HG03342 (cell line): ENCODE measurements around the gene PLVAP.

Experiments used
- ATAC-seq: cut with Tn5 transposase; IDR thresholded peaks from one replicate; pipeline ENCODE4 v1.9.1; 2021; ENCODE audit warnings: mild to moderate bottlenecking, moderate library complexity; ENCODE audit not compliant: unreplicated experiment

PLVAP gene

DNA sequence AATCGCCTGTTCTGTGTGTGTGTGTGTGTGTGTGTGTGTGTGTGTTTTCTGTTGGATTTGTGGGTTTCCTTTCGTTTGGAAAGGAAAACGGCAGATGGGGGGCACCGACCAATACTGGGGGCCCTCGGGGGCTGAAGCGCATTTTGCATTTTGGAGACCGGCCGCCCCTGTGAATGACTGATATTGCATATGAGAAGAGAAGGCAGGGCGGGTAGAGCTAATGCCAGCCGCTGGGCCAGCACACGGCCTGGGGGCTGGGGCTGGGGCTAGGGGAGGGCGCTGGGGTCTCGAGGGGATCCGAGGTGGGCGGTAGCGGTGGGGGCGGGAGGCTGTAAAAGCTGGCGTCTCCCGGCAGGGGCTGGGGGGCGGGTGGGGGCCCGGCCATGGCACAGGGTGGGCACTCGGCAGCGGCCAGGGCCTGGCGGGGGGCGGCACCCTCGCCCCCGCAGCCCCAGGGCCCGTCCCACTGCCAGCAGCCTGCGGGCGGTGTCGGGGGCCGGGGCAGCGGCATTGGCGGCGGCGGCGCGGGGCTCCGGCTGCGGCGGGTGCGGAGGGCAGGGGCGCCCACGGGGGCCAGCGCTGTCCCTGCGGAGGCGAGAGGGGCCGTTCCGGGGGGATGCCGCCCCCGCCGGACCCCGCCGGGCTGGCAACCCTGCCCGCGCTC, 53.7 kb downstream of the PLVAP start:
- no peak for ATAC-seq

- ATAC-seq: no peak
Observed at GRCh38 chr19:17322854-17323253, 54.3 kb downstream of the PLVAP start.

DNA sequence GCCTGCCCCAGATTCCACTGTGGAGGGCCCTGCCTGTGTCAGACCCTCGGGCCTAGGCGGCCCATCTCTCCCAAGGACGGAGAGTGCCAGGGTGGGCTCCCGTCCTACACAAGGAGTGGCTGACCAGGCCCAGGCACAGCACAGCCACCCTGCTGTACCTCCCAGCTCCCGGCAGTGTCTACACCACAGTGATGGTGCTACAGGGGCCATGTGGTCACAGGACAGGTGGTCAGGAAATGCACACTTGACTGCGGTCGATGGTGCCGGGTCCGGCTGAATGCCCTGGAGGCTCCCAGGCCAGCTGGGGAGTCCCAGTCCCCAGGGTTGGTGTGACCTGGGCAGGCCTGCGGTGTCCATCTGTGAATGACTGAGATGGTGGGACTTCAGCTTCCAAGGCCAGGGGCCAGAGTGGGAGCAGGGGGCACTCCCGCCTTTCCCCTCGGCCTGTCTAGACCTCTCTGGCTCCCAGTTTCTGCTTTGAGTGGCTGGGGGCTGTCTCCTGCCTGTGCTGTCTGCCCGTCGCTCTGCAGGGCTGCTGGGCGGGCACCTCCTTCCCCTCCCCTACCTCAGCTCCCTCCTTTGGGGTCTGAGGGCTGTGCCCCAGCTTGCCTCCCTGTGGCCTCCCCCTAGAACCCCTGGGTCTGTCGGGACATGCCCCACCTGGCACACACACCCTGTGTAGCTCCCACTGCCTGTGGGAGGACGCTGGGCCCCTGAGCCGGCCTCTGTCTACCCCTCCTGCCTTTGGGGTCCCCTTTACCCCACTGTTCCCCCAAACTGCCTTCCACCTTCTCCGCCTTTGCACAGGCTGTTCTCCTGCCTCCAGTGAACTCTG, 55.3 kb downstream of the PLVAP start:
- no peak for ATAC-seq

DNA sequence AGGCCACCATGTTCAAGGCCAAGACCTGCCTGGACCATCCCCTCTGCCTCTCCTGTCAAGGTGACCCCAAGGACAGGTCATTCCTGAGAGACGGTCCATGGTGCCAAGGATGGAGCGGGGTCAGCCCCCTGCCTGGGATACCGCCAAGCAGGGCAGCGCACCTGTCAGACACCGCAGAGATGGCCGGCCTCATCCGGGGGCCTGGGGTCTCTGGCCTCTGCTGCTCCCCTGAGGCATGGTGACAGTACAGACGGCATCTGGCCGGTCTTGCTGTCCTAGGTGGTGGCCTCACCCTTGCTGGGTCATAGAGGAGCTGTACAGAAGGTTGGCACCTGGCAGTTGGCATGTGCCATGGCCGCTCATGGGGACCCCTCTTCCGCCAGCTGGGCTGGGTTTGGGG, 56.7 kb downstream of the PLVAP start:
- no peak for ATAC-seq

DNA sequence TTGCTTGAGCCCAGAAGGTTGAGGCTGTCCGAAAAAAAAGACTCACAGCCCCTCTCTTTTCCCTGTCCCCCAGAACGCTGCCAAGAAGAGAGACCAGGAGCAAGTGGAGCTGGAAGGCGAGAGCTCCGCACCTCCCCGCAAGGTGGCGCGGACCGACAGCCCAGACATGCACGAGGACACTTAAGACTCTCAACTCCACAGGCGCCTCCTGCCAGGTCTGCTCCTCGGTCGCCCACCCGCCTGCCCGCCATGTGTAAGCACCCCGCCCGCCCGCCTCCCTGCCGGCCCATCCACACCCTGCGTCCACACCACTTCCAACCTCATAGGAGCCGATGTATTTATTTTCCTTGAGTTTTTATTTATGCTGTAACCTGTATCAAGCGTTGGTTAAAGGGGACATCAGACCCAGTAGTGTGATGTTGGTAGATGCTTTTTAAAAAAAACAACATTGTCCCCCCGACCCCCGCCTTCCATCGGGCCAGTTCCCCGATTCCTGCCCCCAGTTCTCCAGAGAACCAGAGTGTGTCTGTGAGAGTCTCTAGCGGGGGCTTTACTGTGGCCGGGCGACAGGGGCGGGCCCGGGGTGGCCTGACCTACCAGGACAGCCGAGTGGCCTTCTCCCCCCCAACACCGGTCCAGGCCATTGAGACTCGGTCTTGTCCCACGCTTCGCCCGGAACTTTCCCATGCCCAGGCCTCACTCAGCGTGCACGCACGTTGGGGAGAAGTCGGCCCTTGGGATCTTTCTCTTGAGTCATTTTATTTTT, 57.5 kb downstream of the PLVAP start:
- ATAC-seq: no peak

DNA sequence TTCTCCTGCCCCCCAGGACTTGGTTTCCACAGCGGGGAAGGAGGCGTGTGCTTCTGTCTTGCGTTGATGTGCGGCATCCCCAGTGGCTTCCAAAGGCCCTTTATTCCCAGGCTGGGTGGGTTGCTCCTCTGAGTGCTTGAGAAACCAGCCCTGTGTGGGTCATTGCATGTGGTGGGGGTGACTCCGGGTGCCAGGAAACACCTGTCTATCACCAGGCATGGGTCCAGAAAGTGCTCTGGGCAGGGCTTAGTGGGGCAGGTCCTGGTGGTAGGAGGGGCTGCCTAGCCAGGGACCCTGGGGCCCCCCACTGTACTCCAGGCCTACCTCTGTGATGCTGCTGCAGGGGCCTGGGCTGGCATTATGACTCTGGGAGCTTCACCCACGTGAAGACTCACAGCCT, 58.2 kb downstream of the PLVAP start:
- ATAC-seq: no peak

- no peak for ATAC-seq
Observed at GRCh38 chr19:17314007-17314593, 63.0 kb downstream of the PLVAP start.

DNA sequence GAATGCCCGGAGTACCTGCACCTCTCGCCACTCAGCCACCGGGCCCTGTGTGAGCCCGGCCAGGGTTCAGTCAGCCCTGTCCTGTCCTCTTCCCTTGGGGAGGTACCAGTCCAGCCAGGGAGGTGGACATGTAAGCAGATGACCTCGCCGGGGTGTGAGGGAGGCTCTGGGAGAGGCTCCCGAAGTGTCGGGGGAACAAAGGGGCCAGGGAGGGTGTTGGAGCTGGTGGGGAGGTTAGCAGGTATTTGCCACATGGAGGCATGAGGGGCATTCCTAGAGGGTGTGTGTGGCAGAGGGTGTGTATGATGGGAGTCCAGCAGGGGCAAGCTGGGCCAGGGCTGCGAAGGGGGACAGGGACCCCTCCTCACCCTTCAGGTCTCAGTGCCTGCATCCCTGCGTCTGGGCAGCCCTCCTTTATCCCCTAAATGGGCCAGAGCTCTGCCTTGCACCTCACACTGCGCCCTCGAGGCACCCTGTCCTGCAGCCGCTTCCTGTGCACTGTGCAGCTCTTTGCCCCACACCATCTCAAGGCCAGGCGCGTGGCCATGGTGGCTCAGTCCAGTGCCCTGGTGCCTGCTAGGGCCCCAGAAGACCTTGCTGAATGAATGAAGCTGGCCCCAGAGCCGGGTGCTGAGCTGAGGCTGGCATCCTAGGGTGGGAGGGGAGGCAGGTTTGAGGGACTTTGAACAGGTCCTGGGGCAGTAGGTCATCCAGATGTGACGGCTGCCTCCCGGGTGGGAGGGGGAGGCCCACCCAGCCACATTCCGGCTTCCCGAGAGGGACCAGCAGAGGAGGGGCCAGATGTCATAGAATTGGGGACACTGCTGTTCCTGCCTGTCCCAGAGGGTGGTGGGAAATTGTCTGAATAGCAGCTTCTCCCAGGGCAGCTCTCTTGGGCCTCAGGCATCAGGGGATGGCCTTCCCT, 64.7 kb downstream of the PLVAP start:
- ATAC-seq: no peak

- ATAC-seq: no peak
Observed at GRCh38 chr19:17311455-17312188, 65.5 kb downstream of the PLVAP start.

- ATAC-seq: no peak
Observed at GRCh38 chr19:17309965-17310461, 67.1 kb downstream of the PLVAP start.

GRCh38 chr19:17309198-17309964, 67.8 kb downstream of the PLVAP start, which contains the start of gene DDA1:
Gene DDA1, plus strand, starts transcription at chr19:17309563. Its CDS starts 92 bp downstream, at chr19:17309655.
- peak; percentile 60 for ATAC-seq

GRCh38 chr19:17307876-17308377, 69.2 kb downstream of the PLVAP start:
- ATAC-seq: no peak

DNA sequence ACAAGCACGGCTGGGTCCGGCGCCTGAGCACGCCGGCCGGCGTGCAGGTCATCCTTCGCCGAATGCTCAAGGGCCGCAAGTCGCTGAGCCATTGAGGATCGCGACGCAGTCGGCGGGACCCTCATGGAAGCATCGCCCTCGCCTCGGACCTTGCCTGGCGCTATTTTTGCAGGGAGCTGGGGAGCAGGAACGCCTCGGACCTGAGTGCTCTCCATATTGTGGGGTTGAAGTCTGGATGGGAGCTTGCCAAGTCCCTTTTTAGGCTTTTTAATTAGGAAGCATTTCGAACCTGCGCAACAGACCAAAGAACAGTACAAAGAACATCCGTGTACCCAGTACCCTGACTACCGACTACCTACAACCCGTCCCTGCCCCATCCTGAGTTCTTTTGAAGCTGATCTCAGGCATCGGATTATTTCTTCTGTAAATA, 70.8 kb downstream of the PLVAP start:
- ATAC-seq: no peak

GRCh38 chr19:17305517-17306284, 71.4 kb downstream of the PLVAP start, which contains the start of gene MRPL34:
Gene MRPL34, plus strand, starts transcription at chr19:17305872. Its CDS starts 21 bp downstream, at chr19:17305893.
- peak; percentile 55 for ATAC-seq

DNA sequence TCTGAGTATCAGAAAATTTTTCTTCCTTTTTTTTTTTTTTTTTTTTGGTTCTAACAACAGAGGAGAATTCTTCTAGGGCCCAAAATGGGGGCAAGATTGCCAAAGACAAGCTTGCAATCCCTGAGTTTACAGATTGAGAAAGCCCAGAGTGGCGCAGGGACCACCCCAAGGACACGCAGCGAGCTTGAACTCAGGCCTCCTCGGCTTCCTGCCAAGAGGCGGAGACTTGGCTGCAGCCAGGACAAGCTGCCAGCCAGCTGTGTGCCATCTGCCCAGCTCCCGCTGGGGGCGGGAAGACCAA, 72.0 kb downstream of the PLVAP start:
- ATAC-seq: no peak

DNA sequence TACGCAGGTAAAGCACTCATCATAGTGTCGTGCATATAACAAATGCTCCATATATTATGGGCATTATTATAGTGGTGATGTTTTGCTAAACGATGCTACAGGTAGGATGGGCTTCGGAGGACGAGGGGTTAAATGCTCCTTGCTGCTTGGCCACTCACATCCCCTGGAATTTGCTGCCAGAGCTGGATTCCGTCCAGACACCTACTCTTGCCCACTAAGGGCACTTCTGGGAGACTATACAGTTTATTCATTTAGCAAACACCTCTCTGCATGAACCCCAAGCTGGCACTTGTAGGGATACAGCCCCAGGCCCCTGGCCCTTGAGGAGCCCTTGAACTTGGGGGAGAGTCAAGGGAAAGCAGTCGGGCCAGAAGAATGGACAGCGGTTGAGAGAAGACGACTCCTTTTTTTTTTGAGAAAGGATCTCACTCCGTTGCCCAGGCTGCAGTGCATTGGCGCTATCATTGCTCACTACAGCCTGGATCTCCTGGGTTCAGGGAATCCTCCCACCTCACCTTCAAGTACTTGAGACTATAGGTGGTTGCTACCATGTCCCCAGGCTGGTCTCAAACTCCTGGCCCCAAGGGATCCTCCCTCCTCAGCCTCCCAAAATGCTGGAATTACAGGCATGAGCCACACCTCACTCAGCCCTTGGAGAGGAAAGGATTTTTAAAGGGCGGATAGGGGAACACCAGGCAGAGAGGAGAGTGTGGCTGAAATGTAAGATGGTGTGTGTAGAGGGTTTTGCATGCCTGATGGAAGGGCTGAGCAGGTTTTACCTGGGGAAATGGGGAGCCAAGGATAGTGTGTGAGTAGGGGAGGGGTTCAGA, 72.5 kb downstream of the PLVAP start:
- no peak for ATAC-seq

DNA sequence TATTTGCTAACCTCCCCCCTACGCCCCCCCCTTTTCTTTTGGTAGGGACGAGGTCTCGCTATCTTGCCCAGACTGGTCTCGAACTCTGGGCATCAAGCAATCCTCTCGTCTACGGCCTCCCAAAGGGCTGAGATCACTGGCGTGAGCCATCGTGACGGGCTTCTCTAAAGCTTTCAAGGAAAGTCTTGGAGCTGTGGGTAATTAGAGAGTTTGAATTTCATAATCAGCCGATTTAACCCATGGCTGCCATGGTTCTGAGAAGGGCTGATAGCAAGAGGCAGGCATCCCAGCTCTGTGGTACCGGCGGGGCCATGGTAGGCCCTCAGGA, 73.2 kb downstream of the PLVAP start:
- ATAC-seq: no peak
